ENCODE results near the gene RALGPS1.

DNA sequence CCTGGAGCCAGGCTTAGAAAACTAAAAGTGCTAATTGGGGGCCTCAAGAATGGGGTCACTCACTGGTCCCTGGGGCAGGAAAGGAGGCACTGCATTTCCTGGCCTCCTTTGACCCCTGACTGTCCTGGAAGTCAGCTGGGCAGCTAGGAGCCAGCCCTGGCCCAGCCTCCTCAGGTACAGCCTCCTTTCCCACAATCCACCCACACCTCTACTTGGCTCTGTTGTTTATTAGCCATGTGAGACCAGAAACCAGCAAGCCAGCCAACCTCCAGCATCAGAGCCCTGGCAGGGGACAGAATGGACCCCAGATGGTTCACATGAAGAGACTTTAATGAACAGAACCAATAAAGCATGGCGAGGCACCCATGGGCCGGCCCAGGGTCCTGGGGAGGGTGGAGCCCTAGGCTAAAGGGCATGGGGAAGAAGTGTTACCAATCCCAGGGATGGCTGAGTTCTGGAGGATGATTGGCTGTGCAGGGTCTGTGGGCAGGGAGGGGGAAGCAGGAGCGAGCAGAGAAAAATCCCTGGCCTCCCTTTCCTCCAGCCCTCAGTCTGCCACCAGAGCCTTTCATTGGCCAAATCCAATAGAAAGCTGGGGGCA, 263.2 kb downstream of the RALGPS1 start:
- TF ChIP-seq TAF1 (IDR thresholded peaks at IDR 0.05; ENCODE audit: low read depth, low read length) (no peak), CTCF (IDR thresholded peaks at IDR 0.05; ENCODE audit: control extremely low read depth in 1 of 3, insufficient read depth in 1 of 3, low read depth in 1 of 3, low read length in 3 of 3) (no peak)

Data from H1 (cell line).